Fibroblast of pulmonary artery (primary cell): ENCODE data around the gene GALE.

ENCODE experiments used
- DNase-seq: peaks from one replicate; pipeline ENCODE4 v3.0.0-alpha.2; 2010; ENCODE audit warnings: low read depth
- H3K4me3 ChIP-seq: replicated peaks from 2 replicates; pipeline ENCODE4 v1.5.1; 2011; ENCODE audit warnings: low read depth, mild to moderate bottlenecking, control low read depth, low read length, moderate library complexity
- CTCF ChIP-seq: IDR thresholded peaks from 2 replicates; pipeline ENCODE4 v1.5.1; 2011; ENCODE audit warnings: mild to moderate bottlenecking, control low read depth, low read length, inconsistent platforms; ENCODE audit errors: missing control alignments

The GALE gene

DNA sequence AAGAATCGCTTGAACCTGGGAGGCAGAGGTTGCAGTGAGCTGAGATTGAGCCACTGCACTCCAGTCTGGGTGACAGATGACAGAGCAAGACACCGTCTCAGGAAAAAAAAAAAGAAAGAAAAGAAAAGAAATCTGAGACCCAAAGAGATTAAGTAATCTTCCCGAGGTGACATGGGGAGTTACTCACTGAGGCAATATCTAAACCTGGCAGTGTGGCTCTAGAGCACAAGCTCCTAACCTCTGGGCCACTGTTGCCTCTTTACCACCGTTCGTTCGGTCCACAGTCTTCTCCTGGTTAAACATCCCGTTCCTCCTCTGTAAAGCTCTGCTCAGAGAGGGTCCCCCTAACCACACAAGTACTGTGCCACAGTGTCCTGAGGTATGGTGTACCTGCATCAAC lies 23.2 kb upstream of the GALE start:
- TF ChIP-seq CTCF = no peak
- no peak for DNase-seq
- peak overlapping the region; percentile 85 for H3K4me3 ChIP-seq

- no peak for TF ChIP-seq CTCF
- no peak overlapping the region for H3K4me3 ChIP-seq
- no peak for DNase-seq
These were observed 17.1 kb upstream of the GALE start for GRCh38 chr1:23817633-23818032.

- no peak for TF ChIP-seq CTCF
- no peak for DNase-seq
- no peak overlapping the region for H3K4me3 ChIP-seq
These were observed 16.4 kb upstream of the GALE start for GRCh38 chr1:23816906-23817305.

DNA sequence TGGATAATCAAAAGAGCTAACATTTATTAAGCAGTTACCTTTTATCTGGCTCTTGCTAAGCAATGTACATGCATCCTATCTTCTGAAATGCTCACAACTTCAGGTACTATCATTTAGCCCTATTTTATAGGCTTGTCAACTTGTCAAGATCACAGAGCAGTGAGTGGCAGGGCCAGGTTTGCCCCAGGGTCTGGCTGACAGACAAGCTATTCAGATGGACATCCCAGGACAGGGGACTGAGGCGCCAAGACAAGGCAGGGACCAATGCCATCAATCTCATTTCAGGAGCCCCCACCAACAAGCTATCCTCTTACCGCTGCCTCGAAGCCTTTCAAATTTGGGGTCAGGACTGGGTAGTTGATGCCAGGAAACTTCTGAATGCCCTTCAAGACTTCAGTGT lies 15.8 kb upstream of the GALE start:
- TF ChIP-seq CTCF = no peak
- no peak for DNase-seq
- no peak overlapping the region for H3K4me3 ChIP-seq

DNA sequence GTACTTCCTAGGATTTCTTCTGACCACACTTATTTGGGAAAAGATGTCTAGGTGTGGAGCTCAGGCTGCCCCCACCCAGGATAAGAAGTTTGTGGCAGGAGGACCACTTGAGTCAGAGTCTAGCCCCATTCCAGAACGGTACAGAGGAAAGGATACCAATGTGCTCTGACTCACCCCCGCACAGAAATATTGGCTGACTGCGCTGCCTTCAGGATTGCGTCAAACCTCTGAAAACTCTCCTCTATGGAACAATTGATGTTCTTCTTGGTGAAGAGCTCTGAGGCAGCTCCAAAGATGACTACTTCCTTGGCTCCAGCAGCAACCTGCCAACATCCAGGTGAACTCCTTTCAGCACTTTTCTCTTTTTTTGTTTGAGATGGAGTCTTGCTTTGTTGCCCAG lies 13.5 kb upstream of the GALE start:
- TF ChIP-seq CTCF = no peak
- no peak for DNase-seq
- H3K4me3 ChIP-seq = no peak overlapping the region

- no peak overlapping the region for H3K4me3 ChIP-seq
- peak; percentile 74 for TF ChIP-seq CTCF
- DNase-seq = peak; percentile 54
These were observed 10.4 kb upstream of the GALE start for GRCh38 chr1:23810818-23811540.

DNA sequence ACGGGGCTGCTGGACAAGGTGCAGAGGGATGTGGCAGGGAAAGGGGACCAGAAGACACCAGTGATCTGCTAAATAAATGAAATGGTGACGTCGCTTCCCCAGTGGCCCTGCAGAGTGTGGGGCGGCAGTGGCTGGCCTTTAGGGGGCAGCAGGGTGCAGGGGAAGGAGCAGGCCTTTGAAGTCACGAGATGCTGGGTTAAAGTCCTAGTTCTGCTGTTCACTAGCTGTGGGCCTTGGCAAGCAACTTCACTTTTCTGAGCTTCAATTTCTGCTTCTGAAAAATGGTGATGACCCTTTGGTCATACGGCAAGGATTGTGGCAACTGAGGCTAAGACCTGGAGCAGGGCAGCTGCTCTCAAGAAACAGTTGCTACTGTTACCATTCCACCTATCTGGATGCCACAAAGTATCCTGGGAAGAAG lies 9.2 kb upstream of the GALE start:
- DNase-seq = peak; percentile 74
- no peak overlapping the region for H3K4me3 ChIP-seq
- TF ChIP-seq CTCF = peak; percentile 79
